ENCODE data around the gene POMT2.
"Not testable (repeated sequence)": the region's sequence is repeated elsewhere in the genome, so short reads cannot be mapped to it uniquely, and the experiment has no call there.

The POMT2 gene

GRCh38 chr14:77324816-77325745 is 4.4 kb upstream of the POMT2 start:
- DNase-seq: no peak

- no peak for DNase-seq
Measured at GRCh38 chr14:77324289-77324688, 3.6 kb upstream of the POMT2 start.

GRCh38 chr14:77323571-77323970 is 2.9 kb upstream of the POMT2 start:
- DNase-seq: no peak

GRCh38 chr14:77322951-77323350 is 2.3 kb upstream of the POMT2 start:
- no peak for DNase-seq

- no peak for DNase-seq
Measured at GRCh38 chr14:77322250-77322902, 1.7 kb upstream of the POMT2 start.

- no peak for DNase-seq
Measured at GRCh38 chr14:77319422-77319821, 1.3 kb downstream of the POMT2 start.

- DNase-seq: not testable (repeated sequence)
Measured at GRCh38 chr14:77318756-77319155, 1.9 kb downstream of the POMT2 start.

- no peak for DNase-seq
Measured at GRCh38 chr14:77318006-77318553, 2.6 kb downstream of the POMT2 start.

GRCh38 chr14:77316872-77317301 is 3.8 kb downstream of the POMT2 start:
- no peak for DNase-seq

GRCh38 chr14:77316195-77316505 is 4.5 kb downstream of the POMT2 start:
- no peak for DNase-seq

GRCh38 chr14:77314539-77315457 is 5.9 kb downstream of the POMT2 start:
- DNase-seq: no peak

- no peak for DNase-seq
Measured at GRCh38 chr14:77314043-77314442, 6.6 kb downstream of the POMT2 start.

GRCh38 chr14:77313371-77313770 is 7.3 kb downstream of the POMT2 start:
- DNase-seq: no peak

GRCh38 chr14:77311217-77311616 is 9.5 kb downstream of the POMT2 start:
- no peak for DNase-seq

- no peak for DNase-seq
Measured at GRCh38 chr14:77310026-77310425, 10.7 kb downstream of the POMT2 start.

- DNase-seq: no peak
Measured at GRCh38 chr14:77309131-77309530, 11.6 kb downstream of the POMT2 start.

GRCh38 chr14:77306851-77307496 is 13.7 kb downstream of the POMT2 start:
- no peak for DNase-seq

GRCh38 chr14:77306416-77306815 is 14.3 kb downstream of the POMT2 start:
- DNase-seq: no peak

- DNase-seq: no peak
Measured at GRCh38 chr14:77305696-77306095, 15.0 kb downstream of the POMT2 start.

GRCh38 chr14:77303417-77304156 is 17.1 kb downstream of the POMT2 start:
- DNase-seq: peak in 1 of 5 donors; percentile 79

GRCh38 chr14:77302926-77303325 is 17.8 kb downstream of the POMT2 start:
- DNase-seq: peak in 1 of 5 donors; percentile 78

Measured in T-helper 1 cell (primary cell).